Activated CD8-positive, alpha-beta memory T cell treated with anti-CD3 and anti-CD28 coated beads, Interleukin-2, amount 50 U/mL, for 4 hours (primary cell): Measurements from ENCODE around the gene MTG2.

ENCODE experiments used
- DNase-seq: peaks from one replicate; pipeline ENCODE4 v3.0.0-alpha.2; 2020

The MTG2 gene

GRCh38 chr20:62222972-62223371 lies 40.1 kb downstream of the MTG2 start:
- DNase-seq: no peak

DNA sequence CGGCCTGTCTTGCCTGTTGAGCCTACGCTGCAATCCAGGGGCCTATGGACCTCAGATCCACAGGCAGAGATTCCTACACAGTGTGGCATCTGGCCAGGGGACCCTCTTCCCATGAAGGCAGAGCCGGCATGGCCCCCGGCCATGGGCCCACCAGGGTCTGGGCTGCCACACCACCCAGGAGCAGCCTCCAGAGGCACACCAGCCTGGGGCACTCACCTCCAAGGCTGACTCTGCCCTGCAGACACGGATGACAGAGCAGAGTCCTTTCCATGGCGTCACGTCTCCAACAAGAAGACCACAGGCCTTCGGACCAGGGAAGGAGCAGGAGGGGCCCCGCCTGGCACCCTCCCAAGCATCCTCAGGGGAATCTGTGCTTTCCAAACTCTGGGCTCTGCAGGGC lies 40.7 kb downstream of the MTG2 start:
- no peak for DNase-seq

- DNase-seq: no peak
Measured at GRCh38 chr20:62224113-62224855, 41.5 kb downstream of the MTG2 start.

- DNase-seq: no peak
Measured at GRCh38 chr20:62225026-62225425, 42.2 kb downstream of the MTG2 start.

DNA sequence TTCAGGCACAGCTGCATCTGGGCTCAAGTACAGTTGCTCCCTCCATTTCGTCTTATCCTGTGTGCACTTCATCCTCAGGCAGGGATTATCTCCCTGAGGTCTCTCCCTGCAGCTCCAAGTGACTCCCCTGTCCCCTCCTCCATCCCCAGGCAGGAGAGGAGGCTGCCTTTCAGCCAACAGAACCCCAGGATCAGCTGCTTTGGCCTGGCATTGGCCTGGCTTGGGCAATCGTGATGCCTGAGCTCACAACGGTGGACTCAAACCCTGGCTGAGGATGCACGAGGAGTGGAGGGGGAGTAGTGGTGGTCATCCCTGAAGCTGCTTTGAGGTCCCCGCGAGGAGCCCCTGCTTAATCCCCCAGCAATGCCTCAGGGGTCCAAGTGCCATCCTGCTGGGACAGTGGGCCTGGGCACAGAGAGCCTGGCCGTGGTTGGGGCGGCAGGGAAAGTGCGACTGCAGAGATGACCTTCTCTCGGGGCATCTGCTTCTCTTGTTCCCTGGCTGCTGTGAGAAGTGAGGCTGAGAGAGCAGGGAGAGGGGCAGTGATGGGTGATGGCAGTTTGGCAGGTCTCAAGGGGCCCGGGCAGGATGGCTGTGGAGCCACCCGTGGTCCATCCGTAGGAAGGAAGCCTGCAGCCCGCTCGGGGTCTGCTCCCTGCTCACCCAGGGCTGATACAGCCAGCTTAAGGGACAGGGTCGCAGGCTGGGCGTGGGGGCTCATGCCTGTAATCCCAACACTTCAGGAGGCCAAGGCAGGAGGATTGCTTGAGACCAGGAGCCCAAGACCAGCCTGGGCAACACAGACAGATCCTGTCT lies 43.2 kb downstream of the MTG2 start:
- no peak for DNase-seq

GRCh38 chr20:62226707-62227590 lies 44.1 kb downstream of the MTG2 start:
- no peak for DNase-seq

DNA sequence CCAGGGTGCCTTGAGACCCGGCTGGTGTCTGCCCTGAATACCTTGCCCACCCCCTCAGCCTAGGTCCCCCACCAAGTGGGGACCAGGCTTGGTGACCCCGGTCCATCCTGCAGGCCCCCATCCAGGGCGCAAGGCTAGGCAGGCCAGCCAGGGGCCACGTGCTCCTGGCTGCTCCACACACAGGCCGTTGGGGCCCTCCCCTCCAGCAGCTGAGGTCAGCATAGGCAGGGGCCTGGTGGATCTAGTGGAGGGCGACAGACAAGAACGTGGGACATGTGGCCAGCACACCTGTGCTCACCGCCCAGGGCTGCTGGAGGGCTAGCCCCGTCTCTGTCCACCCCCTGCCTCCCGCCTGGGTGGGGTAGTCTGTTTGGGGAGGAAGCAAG lies 44.8 kb downstream of the MTG2 start:
- no peak for DNase-seq

DNA sequence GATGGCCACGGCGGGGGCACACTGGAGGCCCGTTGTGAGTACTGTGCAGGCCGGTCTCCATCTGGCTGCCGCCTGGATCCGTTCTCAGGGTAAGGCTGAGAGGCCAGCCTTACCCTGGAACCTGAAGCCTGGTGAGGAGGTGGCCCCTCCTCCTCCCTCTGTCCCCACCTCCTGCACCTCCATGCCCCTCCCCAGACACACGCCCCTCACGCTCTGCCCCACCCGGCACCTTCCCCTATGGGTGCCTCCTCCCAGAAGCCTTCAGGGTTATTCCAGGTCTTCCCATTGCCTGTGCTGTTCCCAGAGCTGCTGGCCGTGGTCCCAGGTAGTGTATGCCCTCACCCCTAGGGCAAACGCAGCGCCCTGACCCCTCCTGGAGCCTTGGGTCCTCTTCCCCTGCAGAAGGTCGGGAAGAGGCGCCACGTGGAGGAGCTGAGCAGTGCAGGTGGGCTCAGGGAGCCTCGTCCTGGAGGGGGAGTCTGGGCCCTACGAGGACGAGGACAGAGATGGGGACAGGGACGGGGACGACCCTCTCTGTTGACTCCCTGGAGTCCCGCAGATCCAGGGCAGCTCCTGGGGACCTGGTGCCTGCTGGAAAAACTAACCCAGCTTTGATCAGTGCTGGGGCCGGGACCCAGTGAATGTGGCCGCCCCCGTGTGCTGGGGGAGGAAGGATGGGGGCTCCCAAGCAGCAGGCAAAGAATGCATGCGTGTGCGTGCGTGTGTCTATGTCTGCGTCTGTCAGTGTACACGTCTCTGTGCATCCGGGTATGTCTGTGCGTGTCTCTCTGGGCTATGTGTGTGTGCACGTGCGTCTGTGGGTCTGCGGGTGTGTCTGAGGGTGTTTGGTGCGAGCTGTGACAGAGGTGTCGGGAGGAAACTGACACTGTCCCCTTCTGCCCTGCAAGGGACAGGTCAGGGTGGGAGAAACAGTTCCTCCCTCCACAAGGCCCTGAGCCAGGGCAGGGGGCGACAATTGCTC lies 45.4 kb downstream of the MTG2 start:
- DNase-seq: no peak

DNA sequence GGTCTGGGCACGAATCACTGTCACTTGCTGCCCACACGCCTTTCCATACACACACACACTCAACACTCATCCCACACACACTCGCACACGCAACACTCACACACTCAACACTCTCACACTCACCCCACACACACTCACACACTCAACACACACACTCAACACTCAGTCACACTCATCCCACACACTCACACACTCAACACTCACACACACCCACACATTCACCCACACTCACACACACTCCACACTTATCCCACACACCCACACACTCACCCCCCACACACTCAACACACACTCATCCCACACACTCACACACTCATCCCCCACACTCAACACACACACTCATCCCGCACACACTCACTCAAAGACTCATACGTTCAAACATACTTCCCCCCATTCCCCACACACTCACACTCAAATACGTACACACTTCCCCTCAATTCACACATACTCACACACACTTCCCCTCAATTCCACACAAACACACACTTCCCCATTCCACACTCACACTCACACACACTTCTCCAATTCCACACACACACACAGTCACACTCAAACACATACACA lies 46.2 kb downstream of the MTG2 start:
- DNase-seq: no peak

- DNase-seq: no peak
Measured at GRCh38 chr20:62229667-62230066, 46.8 kb downstream of the MTG2 start.

- no peak for DNase-seq
Measured at GRCh38 chr20:62230276-62230675, 47.4 kb downstream of the MTG2 start.

- DNase-seq: no peak
Measured at GRCh38 chr20:62230696-62231095, 47.9 kb downstream of the MTG2 start.

- no peak for DNase-seq
Measured at GRCh38 chr20:62231292-62231691, 48.5 kb downstream of the MTG2 start.

DNA sequence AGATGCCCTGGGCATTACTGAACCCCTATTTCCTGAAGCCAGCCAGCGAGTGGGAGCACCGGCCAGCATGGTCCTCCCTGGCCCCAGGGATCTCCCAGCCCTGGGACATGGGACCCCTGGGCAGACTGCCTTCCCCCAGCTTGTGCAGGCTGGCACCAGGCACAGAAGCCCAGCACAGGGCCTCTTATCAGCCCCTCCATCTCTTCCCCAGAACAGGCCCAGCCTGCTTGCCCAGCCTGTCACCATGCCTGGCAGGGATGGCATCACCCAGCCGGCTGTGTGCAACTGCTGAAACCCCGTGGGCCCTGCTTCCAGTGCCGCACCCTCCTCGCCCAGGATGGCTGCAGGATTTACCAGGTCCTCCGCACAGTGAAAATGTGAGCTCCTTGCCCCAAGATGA lies 49.4 kb downstream of the MTG2 start:
- no peak for DNase-seq

DNA sequence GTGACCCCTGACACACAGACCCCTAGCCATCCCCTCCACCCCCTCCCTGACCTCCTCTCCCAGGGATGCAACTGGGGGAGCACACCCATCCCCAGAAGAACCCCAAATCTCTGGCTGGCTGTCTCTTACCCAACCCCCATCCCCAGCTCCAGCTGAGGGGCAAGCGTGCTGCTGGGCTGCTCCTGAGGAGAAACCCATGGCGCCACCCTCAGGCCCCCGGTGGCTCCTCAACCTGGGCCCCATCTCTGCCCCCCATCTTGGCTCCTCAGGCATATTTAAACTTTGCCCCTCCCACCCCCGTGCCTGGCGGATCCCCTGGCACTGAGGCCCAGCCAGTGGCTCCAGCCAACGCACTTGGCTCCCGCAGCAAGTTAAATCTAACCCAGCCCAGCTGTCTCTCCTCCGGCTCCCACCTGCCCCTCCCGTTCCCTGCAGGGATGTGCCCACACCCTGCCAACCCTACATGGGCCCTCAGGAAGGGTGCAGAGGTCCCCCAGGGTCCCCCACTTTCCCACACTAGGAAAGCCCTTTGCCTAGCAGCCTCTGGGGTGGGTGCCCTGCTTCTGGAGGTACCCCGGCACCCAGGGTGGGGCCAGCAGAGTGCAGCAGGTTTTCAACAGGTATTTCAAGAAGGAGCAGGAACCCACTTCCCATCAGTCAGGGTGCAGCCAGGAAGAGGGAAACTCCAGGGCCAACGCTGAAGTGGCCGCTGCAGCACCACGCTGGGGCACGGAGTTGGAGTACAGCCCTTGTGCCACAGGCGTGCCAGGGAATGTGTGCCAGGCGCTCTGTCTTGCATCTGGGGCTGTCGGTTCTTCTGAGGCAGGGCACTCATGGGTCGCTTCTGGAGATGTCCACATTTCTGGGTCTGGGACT lies 50.2 kb downstream of the MTG2 start:
- no peak for DNase-seq

DNA sequence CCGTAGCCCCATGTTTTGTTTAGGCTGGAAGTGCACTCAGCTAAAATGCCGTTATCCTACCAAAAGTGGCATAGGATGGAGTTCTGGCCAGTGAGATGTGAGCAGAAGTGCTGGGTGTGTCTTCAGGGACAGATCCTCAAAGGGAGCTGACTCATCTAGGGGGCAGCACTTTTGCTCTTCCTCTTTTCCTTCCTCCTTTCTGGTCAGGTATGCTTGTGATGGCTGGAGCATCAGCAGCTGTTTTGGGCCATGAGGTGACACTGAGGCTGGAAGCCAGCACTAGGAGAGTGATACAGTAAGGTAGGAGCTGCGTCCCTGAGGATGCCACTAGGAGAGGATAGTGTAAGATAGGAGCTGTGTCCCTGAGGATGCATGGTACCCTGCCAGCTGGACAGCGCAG lies 50.9 kb downstream of the MTG2 start:
- no peak for DNase-seq

DNA sequence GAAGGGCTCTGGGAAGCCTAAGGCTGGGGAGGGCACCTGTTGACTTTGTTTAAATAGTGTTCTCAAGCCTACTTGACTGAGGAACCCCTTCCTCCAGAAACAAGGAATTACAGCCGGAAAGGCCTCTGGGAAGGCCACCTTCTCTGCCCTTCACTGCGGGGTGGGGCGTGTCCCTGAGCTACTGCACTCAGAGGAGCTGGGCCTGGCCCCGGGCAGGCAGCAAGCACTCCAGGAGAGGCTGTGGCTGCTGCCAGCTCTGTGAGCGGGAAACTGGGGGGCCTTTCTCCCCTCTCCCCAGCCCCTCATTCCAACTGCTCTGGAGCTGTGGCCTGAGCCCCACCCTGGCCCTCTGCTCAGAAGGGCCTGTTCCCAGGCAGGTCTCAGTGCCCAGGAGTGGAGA lies 51.5 kb downstream of the MTG2 start:
- no peak for DNase-seq

DNA sequence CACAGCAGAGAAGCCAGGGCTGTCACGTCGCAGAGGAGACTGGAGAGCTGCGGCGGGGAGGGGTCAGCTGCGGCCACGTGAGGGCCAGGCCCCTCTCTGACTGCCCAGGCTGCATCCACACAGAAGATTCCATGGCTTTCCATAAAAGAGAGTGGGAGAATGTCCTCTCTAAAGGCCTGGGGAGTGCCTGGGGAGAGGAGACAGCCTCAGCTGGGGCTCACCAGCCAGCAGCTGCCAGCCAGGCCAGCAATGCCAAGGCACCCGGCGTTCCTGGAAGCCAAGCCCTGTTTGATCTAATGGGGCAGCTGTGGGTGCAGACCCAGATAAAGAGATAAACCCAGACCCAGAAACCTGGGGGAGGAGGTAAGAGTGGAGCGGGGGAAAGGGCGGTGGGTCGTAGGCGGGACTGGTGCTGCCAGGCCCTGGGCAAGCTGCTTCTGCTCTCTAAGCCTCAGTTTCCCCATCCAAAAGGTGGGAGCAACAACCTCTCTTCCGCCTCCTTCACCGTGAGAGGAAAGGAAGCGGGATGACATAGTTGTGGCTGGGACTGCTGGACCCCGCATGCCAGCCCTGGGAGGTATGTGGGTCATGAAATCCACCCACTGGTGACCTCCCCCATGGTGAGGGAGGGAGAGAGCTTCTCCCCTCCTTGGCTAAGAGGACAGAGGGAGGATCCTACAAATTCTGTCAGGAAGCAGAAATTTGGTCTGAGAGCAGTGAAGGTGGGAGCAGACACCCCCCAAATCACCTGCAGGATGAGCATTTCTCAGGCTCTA lies 52.4 kb downstream of the MTG2 start:
- DNase-seq: no peak

- no peak for DNase-seq
Measured at GRCh38 chr20:62235777-62236157, 52.9 kb downstream of the MTG2 start.

DNA sequence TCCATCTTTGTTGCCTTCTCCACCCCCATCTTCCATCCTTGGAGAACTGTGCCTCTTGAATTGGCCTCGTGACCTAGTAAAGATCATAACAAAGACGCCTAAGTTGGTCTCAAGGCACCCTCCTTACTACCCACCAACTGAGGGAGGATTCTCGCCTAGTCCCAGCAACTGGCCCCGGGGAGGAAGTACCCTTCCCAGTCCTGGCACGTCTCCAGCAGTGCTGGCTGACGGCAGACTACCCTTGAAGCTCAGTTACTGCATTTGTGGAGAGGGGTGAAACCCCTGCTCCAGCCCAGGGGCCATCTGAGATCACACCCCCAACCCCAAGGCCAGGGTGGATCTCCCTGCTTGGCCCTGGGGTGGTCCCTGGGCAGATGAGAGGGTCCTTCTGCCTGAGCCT lies 53.4 kb downstream of the MTG2 start:
- no peak for DNase-seq
